ENCODE data around the gene DGLUCY. TPM values are rescaled to one million over a fixed set of nuclear protein-coding genes. Genes with fewer than 3 reads are reported as not detected.

DGLUCY gene
- total and polyA plus RNA-seq, 2 of the 8 experiments (the other 6 are each of a cell fraction or from before 2014, with no cell fraction given) = 24.9 to 31.8 TPM

GRCh38 chr14:91159906-91160305 lies 46.0 kb downstream of the DGLUCY start:
- no peak overlapping the region for H2BK120ac ChIP-seq (replicated peaks; ENCODE audit: low read depth, low read length)
- H2AK5ac ChIP-seq (ENCODE audit: low read depth, low read length) = no peak overlapping the region
- H3K4ac ChIP-seq (replicated peaks; ENCODE audit: insufficient read length, low read depth, low read length) = no peak overlapping the region
- no peak overlapping the region for H3K4me3 ChIP-seq (ENCODE audit: extremely low read depth in 1 of 4, insufficient read depth in 2 of 4, low read depth in 3 of 4, low read length in 4 of 4)
- no peak overlapping the region for H2BK15ac ChIP-seq (ENCODE audit: low read length)
- H3K23ac ChIP-seq (ENCODE audit: insufficient read length) = no peak overlapping the region
- no peak overlapping the region for H3K14ac ChIP-seq (ENCODE audit: insufficient read length)
- H4K5ac ChIP-seq (ENCODE audit: insufficient read length, low read depth, low read length) = no peak overlapping the region
- peaks cover 4% of the 10 kb centered on the region; the same call in 1 of the 2 replicates for H3K23me2 ChIP-seq (ENCODE audit: low read depth, low read length)
- FAIRE-seq (no peak), DNase-seq (ENCODE audit: low read depth in 1 of 2, low spot score in 2 of 2) (no peak)
- H2BK20ac ChIP-seq (ENCODE audit: low read length) = no peak overlapping the region
- no peak overlapping the region for H3K4me2 ChIP-seq (ENCODE audit: insufficient read depth in 1 of 2, low read depth in 2 of 2, low read length in 2 of 2)
- no peaks in the 10 kb centered on the region for H3K79me2 ChIP-seq (ENCODE audit: control insufficient read depth in 1 of 2, insufficient read depth in 2 of 2, low read length in 2 of 2)
- no peak overlapping the region for H4K8ac ChIP-seq (ENCODE audit: extremely low read depth, insufficient read depth, low read length)
- no peaks in the 10 kb centered on the region for H3K79me1 ChIP-seq (ENCODE audit: low read depth, low read length)
- H3K36me3 ChIP-seq (ENCODE audit: control insufficient read depth in 2 of 4, insufficient read depth in 4 of 4, low read length in 3 of 4) = peaks cover 2 to 46% (median 11%) of the 10 kb centered on the region in 4 experiments; a peak in 6 of 8 replicates
- H2BK12ac ChIP-seq (ENCODE audit: low read depth, low read length) = no peak overlapping the region
- H3K27ac ChIP-seq (ENCODE audit: low read depth, low read length) = no peak overlapping the region
- TF ChIP-seq ATF3 (IDR thresholded peaks at IDR 0.05; ENCODE audit: insufficient read depth, low read depth, low read length) (no peak), JUND (IDR thresholded peaks at IDR 0.05; ENCODE audit: low read length) (no peak), YY1 (IDR thresholded peaks at IDR 0.05; ENCODE audit: low read depth, low read length) (no peak)
- no peaks in the 10 kb centered on the region for H3K27me3 ChIP-seq (replicated peaks in 1 of 4; ENCODE audit: control insufficient read depth in 3 of 4, extremely low read depth in 1 of 4, insufficient read depth in 3 of 4, low read length in 3 of 4)
- no peak overlapping the region for H3K18ac ChIP-seq (ENCODE audit: extremely low read depth, low read length)
- H4K91ac ChIP-seq (replicated peaks; ENCODE audit: insufficient read length, low read length) = no peak overlapping the region
- POLR2A ChIA-PET (ENCODE audit: partially characterized antibody) = interaction anchor here (0.6 kb wide), 1 partner anchor 441 kb away, joined by 3 read pairs; no protein-coding TSS in a partner anchor
- H4K20me1 ChIP-seq (replicated peaks in 1 of 2; ENCODE audit: control insufficient read depth in 1 of 2, insufficient read depth in 2 of 2, low read length in 2 of 2) = no peaks in the 10 kb centered on the region
- H3K9ac ChIP-seq (replicated peaks in 1 of 4; ENCODE audit: extremely low read depth in 1 of 4, low read depth in 3 of 4, low read length in 3 of 4) = no peak overlapping the region
- CTCF ChIA-PET (ENCODE audit: partially characterized antibody) = interaction anchor here (1.2 kb wide), 1 partner anchor 11 kb away, joined by 3 read pairs; no protein-coding TSS in a partner anchor
- 84% methylated on average over 6 of the region's 6 CpGs; no CpG with 5 or more reads in 1 of the 2 experiments for WGBS, 2 experiments (ENCODE audit: extremely low coverage in 1 of 2, insufficient coverage in 1 of 2, insufficient read length in 1 of 2, insufficient replicate concordance in 2 of 2, low coverage in 1 of 2, low lambda C conversion rate in 2 of 2, missing lambda C conversion rate in 1 of 2)
- H2AFZ ChIP-seq (ENCODE audit: low read length) = no peak overlapping the region
- H3K4me1 ChIP-seq (replicated peaks in 1 of 4; ENCODE audit: control insufficient read depth in 3 of 4, insufficient read depth in 4 of 4, low read length in 3 of 4) = no peaks in the 10 kb centered on the region
- H2BK5ac ChIP-seq (ENCODE audit: low read depth, low read length) = no peak overlapping the region
- H3K9me3 ChIP-seq (ENCODE audit: insufficient read depth in 2 of 2, low read depth in 1 of 2, low read length in 1 of 2) = no peaks in the 10 kb centered on the region
- no peak overlapping the region for H3K56ac ChIP-seq (replicated peaks; ENCODE audit: insufficient read length, low read depth, low read length)
